Measurements from ENCODE around the gene NXT1.
"Not testable (repeated sequence)": the region's sequence is repeated elsewhere in the genome, so short reads cannot be mapped to it uniquely, and the experiment has no call there.

The NXT1 gene

GRCh38 chr20:23350196-23350903 lies at the start of gene NXT1:
Gene NXT1, plus strand, starts transcription at chr20:23350791. Its CDS starts 3,251 bp downstream, at chr20:23354042.
- peak; percentile 87 to 96 (median 87) for DNase-seq (ENCODE audit: low read depth in 2 of 3, low spot score in 2 of 3)

DNA sequence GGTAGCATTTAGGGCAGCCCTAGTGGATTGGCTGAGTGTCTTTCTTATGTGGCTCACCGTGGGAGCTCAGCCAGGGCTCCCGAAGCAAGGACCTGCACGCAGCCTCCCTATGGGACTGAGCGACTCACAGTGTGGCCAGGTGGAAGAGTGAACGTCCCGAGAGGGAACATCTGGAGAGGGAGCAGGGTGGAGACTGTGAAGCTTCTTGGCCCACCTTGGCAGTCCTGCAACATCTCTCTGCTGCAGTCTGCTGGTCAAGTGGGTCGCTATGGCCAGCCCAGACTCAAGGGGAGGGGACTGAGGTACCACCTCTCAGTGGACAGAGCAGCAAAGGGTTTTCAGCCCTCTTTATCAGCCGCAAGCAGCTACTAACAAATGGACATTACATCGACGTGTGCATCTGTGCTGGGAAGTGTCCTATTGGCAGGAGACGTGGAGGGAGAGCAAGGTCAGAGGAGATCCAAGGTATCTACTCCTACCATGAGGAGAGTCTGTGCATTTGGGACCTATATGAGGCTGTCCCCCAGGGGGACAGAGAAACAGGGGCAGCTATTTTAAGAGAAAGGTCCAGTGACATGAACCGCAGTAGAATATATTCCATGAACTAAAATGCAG lies 49.0 kb upstream of the NXT1 start:
- DNase-seq (ENCODE audit: low read depth in 2 of 3, low spot score in 2 of 3) = no peak

DNA sequence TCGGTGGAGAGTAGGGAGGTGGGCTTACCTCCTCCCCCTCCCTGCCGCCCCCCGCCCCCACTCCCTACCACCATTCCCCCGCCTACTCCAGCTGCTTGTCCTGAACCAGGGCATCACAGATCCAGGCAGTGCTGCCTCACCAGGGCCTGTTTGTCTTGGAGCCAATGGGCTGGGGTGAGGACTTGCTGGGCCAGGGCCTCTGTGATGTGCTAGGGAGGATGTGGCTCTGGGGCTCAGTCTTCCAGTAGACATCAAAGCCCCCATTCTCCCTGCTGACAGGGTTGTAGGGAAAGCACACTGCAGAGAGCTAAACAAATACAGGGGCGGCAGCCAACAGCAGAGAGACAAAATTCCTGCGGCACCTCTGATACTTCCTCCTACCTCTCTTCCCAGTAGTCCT lies 48.2 kb upstream of the NXT1 start:
- DNase-seq (ENCODE audit: low read depth in 2 of 3, low spot score in 2 of 3) = no peak

GRCh38 chr20:23302801-23303200 lies 47.8 kb upstream of the NXT1 start:
- no peak for DNase-seq (ENCODE audit: low read depth in 2 of 3, low spot score in 2 of 3)

DNA sequence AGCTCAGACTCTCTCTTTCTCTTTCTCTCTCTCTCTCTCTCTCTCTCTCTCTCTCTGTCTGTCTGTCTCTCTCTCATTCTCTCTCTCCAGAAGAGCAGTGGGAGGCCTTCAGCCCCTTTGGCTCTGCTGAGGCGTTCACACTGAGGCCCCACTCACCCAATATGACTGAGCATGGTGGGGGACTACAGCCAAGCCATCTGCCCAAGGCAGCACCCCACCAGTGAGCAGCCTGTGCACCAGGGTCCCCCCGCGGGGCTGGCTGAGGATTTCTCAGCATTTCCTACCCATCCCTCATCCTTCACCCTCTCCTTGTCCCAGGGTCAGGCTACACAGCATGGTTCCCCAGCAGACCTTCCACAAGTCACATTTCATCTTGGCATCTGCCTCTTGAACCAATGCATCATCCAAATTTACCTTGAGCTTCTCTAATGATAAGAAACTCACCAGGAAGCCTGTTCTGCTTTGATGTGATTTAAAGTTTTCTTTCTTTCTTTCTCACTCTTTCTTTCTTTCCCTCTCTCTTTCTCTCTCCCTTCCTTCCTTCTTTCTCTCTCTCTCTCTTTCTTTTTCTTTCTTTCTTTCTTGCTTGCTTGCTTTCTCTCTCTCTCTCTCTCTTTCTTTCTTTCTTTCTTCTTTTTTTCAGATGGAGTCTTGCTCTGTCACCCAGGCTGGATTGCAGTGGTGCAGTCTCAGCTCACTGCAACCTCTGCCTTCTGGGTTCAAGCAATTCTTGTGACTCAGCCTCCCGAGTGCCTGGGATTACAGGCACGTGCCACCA lies 47.1 kb upstream of the NXT1 start:
- no peak for DNase-seq (ENCODE audit: low read depth in 2 of 3, low spot score in 2 of 3)

DNA sequence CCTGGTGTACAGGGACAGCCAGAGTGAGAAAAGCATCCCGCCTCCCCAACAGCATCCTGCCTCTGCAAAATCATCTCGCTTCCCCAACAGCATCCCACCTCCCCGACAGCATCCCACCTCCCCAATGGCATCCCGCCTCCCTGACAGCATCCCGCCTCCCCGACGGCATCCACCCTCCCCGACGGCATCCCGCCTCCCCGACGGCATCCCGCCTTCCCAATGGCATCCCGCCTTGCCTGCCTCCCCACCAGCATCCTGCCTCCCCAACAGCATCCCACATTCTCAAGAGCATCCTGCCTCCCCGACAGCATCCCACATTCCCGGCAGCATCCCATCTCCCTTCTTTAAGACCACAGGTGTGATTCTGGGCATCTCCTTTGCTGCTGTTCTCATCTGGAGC lies 46.0 kb upstream of the NXT1 start:
- DNase-seq (ENCODE audit: low read depth in 2 of 3, low spot score in 2 of 3) = no peak

- DNase-seq (ENCODE audit: low read depth in 2 of 3, low spot score in 2 of 3) = no peak
Measured at GRCh38 chr20:23305098-23305497, 45.5 kb upstream of the NXT1 start.

DNA sequence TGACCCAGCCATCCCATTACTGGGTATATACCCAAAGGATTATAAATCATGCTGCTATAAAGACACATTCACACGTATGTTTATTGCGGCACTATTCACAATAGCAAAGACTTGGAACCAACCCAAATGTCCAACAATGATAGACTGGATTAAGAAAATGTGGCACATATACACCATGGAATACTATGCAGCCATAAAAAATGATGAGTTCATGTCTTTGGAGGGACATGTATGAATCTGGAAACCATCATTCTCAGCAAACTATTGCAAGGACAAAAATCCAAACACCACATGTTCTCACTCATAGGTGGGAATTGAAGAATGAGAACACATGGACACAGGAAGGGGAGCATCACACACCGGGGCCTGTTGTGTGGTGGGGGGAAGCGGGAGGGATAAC lies 43.2 kb upstream of the NXT1 start:
- DNase-seq (ENCODE audit: low read depth in 2 of 3, low spot score in 2 of 3) = not testable (repeated sequence)

DNA sequence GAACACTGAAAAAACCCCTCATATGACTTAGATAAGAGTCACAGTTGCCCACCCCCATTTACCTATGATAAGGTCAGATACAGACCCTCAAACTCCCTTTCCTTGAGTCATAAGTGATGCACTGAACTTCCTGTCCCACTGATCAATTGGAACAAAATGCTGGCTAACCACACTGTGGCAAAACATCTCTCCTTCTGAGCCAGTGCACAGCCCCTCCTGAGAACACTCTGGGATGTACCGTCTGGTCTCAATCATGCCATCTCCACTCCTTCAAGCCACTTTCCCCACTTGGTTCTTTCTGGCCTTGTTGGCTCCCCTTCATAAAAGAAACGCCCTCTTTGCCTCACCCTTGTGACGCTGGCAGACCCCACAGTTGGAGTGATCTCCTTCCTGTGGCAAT lies 42.6 kb upstream of the NXT1 start:
- no peak for DNase-seq (ENCODE audit: low read depth in 2 of 3, low spot score in 2 of 3)

GRCh38 chr20:23308908-23309307 lies 41.7 kb upstream of the NXT1 start:
- DNase-seq (ENCODE audit: low read depth in 2 of 3, low spot score in 2 of 3) = no peak

- DNase-seq (ENCODE audit: low read depth in 2 of 3, low spot score in 2 of 3) = no peak
Measured at GRCh38 chr20:23309781-23310180, 40.8 kb upstream of the NXT1 start.

GRCh38 chr20:23311947-23312506 lies 38.6 kb upstream of the NXT1 start:
- no peak for DNase-seq (ENCODE audit: low read depth in 2 of 3, low spot score in 2 of 3)

- no peak for DNase-seq (ENCODE audit: low read depth in 2 of 3, low spot score in 2 of 3)
Measured at GRCh38 chr20:23313271-23313670, 37.3 kb upstream of the NXT1 start.

- DNase-seq (ENCODE audit: low read depth in 2 of 3, low spot score in 2 of 3) = no peak
Measured at GRCh38 chr20:23314699-23315098, 35.9 kb upstream of the NXT1 start.

DNA sequence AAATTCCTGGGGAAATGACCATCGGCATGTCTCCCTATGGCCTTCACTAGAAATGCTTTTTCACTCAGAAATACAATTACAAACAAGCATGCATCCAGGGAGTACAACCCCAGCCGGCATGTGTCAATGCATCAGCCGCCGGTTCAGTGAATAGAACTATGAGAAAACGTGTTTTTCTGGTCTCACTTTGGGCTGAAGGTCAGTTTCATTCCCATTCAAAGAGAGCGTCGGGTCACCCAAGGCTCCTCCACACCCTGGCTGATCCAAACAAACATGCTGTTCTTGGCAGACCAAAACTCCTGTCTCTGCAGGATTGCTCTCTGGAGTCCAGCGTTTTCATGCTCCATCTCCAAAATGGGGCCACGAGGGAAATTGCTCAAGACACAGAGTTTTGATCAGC lies 35.5 kb upstream of the NXT1 start:
- no peak for DNase-seq (ENCODE audit: low read depth in 2 of 3, low spot score in 2 of 3)

DNA sequence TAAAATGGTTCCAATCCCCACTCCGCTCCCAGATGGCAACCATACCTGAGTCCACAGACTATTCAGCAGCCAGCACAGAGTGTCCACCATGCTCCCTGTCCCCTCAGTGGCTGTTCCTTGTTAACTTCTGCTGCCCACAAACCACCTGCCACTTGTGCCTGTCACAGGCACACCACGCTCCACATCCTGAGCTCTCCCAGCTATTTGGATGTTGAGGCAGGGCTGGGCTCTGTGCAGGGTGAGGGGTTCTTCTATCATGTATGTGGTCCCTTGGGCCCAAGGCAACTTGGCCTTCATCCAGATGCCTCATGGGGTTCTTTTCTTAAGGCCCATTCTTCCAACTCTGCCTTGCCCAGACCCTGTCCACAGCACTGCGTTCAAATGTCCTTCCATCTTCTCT lies 34.0 kb upstream of the NXT1 start:
- no peak for DNase-seq (ENCODE audit: low read depth in 2 of 3, low spot score in 2 of 3)

DNA sequence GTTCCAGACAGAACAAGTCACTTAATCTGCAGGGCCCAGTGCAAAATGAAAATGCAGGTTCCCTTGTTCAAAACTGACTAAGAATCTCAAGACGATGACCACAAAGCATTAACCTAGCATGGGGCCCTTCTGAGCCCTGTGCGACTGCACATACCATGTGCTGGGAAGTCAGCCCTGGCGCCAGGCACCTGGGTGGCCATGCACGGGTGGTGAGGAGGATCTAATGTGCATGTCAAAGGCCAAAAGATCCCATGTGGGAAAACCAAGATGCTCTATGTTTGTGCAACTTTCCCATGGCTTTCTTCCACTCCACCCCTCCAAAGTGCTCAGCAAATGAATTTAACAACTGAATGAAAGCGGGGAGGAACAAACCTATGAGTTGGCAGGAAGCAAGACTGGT lies 33.5 kb upstream of the NXT1 start:
- no peak for DNase-seq (ENCODE audit: low read depth in 2 of 3, low spot score in 2 of 3)

DNA sequence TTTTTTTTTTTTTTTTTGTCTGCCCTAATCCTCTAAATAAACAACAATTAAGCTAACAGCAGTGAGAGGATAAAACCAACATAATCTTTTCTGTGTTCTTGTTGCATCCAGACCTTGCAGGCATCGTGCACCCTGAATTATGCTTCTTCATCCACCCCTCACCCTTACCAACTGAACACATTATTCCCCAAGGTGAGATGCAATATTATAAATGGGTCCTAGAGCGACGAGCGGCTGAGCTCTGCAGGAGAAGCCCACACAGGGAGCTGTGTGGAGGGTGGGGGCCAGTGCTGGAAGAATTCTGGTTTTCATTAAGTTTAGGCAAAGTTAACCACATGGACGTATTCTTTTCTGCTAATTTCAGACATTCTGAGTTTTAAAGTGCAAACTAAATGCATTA lies 32.2 kb upstream of the NXT1 start:
- no peak for DNase-seq (ENCODE audit: low read depth in 2 of 3, low spot score in 2 of 3)

DNA sequence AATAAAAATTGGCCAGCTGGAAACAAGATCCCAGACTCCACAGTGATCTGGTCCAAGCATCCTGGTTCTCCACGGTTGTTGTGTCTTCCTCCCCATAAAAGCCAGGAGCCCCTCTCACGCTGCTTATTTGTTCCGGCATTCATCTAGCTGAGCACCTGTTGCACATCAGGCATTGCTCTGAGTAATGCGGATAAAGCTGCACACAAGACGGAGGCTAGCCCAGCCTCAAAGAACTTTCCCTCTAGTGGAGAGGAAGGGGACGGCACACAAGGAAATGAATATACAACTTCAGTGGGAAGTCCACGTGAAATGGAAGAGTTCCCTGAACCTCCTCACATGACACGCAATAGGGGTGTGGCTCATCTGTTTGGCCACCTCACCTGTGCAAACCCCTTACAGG lies 30.3 kb upstream of the NXT1 start:
- no peak for DNase-seq (ENCODE audit: low read depth in 2 of 3, low spot score in 2 of 3)

DNA sequence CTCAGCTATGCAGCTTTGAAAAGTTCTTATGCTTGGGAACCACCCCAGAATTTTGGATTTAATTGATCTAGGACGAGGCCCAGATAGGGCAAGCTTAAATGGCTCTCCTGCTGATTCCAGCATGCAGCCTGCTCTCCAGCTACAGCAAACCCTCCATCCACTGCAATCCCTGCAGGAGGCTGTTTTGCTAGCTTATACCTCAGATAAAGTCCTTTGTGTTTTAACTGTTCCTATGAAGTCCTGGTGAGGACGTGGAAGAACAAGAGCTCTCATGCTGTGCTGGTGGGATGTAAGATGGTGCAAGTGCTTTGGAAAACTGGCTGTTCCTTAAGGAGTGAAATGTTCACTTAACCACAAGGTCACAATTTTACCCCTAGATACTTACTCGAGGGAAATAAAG lies 25.5 kb upstream of the NXT1 start:
- DNase-seq (ENCODE audit: low read depth in 2 of 3, low spot score in 2 of 3) = no peak

DNA sequence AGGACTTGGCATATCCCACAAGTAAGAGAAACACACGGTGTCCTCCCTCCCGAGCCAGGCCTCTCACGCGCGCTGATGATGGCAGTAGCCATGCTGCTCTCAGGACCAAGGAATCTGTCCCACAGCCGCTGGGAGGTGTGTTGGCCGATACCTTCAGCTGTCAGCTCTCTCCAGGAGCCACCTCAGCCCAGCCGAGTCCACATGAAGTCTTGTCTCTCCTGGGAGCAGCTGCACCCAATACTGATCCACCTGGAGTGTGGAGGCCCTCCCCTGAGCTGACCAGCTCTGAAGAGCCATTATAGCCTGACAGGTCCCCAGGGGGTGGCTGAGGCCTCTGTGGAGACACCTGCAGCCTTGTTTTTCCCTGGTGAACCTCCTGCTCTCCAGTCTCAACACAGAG lies 23.8 kb upstream of the NXT1 start:
- no peak for DNase-seq (ENCODE audit: low read depth in 2 of 3, low spot score in 2 of 3)

Measured in activated CD8-positive, alpha-beta memory T cell treated with anti-CD3 and anti-CD28 coated beads for 48 hours (primary cell).